Memory B cell (primary cell): ENCODE measurements around the gene SUMO3.
A peak's percentile ranks its signal among the peaks of the same experiment; 100 is the strongest.

Experiments
- ATAC-seq: fragments of 150-1000 bp; cut with Tn5 transposase; 2 replicates; pipeline ENCODE4 v1.10.0; 2021; ENCODE audit warnings: low read depth, mild to moderate bottlenecking, moderate library complexity
- DNase-seq, 2 donors: peaks; one replicate each; pipeline ENCODE4 v3.0.0; 2022; ENCODE audit warnings: low spot score in 2 of 2
- H3K27ac Mint-ChIP-seq: one replicate; pipeline ENCODE4 v1.8.0; 2022; ENCODE audit warnings: mild to moderate bottlenecking, moderate library complexity, mixed read lengths
- H3K27me3 Mint-ChIP-seq: one replicate; pipeline ENCODE4 v1.8.0; 2022; ENCODE audit warnings: mixed read lengths
- H3K36me3 Mint-ChIP-seq: one replicate; pipeline ENCODE4 v1.8.0; 2022; ENCODE audit warnings: mild to moderate bottlenecking, mixed read lengths
- H3K4me1 Mint-ChIP-seq: one replicate; pipeline ENCODE4 v1.8.0; 2022; ENCODE audit warnings: mixed read lengths
- H3K4me3 Mint-ChIP-seq: one replicate; pipeline ENCODE4 v1.8.0; 2022; ENCODE audit warnings: mild to moderate bottlenecking, moderate library complexity, mixed read lengths
- H3K9me3 Mint-ChIP-seq: one replicate; pipeline ENCODE4 v1.8.0; 2022; ENCODE audit warnings: mixed read lengths

SUMO3 gene

GRCh38 chr21:44793592-44794374 is 24.1 kb downstream of the SUMO3 start:
- peaks cover 28% of the 10 kb centered on the region for H3K4me1 Mint-ChIP-seq
- DNase-seq: no peak
- ATAC-seq: no peak
- H3K4me3 Mint-ChIP-seq: no peak overlapping the region
- no peaks in the 10 kb centered on the region for H3K27me3 Mint-ChIP-seq
- H3K36me3 Mint-ChIP-seq: peaks cover 19% of the 10 kb centered on the region
- no peak overlapping the region for H3K27ac Mint-ChIP-seq
- no peaks in the 10 kb centered on the region for H3K9me3 Mint-ChIP-seq

- peaks cover 16% of the 10 kb centered on the region for H3K36me3 Mint-ChIP-seq
- DNase-seq: peak; percentile 39 to 56
- H3K9me3 Mint-ChIP-seq: no peaks in the 10 kb centered on the region
- H3K27me3 Mint-ChIP-seq: no peaks in the 10 kb centered on the region
- H3K4me1 Mint-ChIP-seq: peaks cover 25% of the 10 kb centered on the region
- H3K27ac Mint-ChIP-seq: peak overlapping the region; percentile 20
- no peak overlapping the region for H3K4me3 Mint-ChIP-seq
- peak; percentile 70 for ATAC-seq
These were observed 24.9 kb downstream of the SUMO3 start for GRCh38 chr21:44792702-44793591.

- DNase-seq (no peak), ATAC-seq (no peak)
- Mint-ChIP-seq H3K27ac (no peak overlapping the region), H3K36me3 (peaks cover 15% of the 10 kb centered on the region), H3K9me3 (no peaks in the 10 kb centered on the region), H3K4me1 (peaks cover 25% of the 10 kb centered on the region), H3K4me3 (no peak overlapping the region), H3K27me3 (no peaks in the 10 kb centered on the region)
These were observed 25.9 kb downstream of the SUMO3 start for GRCh38 chr21:44791993-44792392.

- peaks cover 21% of the 10 kb centered on the region for H3K4me1 Mint-ChIP-seq
These were observed 26.6 kb downstream of the SUMO3 start for GRCh38 chr21:44791246-44791645.

GRCh38 chr21:44790368-44790767 is 27.5 kb downstream of the SUMO3 start:
- no peaks in the 10 kb centered on the region for H3K27me3 Mint-ChIP-seq
- H3K27ac Mint-ChIP-seq: peak overlapping the region; percentile 80
- peak; percentile 63 for ATAC-seq
- peaks cover 25% of the 10 kb centered on the region for H3K4me1 Mint-ChIP-seq
- H3K4me3 Mint-ChIP-seq: no peak overlapping the region
- no peak for DNase-seq
- H3K36me3 Mint-ChIP-seq: peaks cover 14% of the 10 kb centered on the region
- H3K9me3 Mint-ChIP-seq: no peaks in the 10 kb centered on the region

More at GRCh38 chr21:44791246-44791645, 26.6 kb downstream of the SUMO3 start:
- DNase-seq (no peak), ATAC-seq (no peak)
- H3K9me3 Mint-ChIP-seq: no peaks in the 10 kb centered on the region
- no peak overlapping the region for H3K4me3 Mint-ChIP-seq
- peaks cover 11% of the 10 kb centered on the region for H3K36me3 Mint-ChIP-seq
- no peaks in the 10 kb centered on the region for H3K27me3 Mint-ChIP-seq
- no peak overlapping the region for H3K27ac Mint-ChIP-seq

GRCh38 chr21:44789880-44790279 is 28.0 kb downstream of the SUMO3 start:
- H3K36me3 Mint-ChIP-seq: peaks cover 17% of the 10 kb centered on the region
- H3K9me3 Mint-ChIP-seq: no peaks in the 10 kb centered on the region
- H3K27me3 Mint-ChIP-seq: no peaks in the 10 kb centered on the region
- H3K4me3 Mint-ChIP-seq: no peak overlapping the region
- H3K27ac Mint-ChIP-seq: peak overlapping the region; percentile 80
- ATAC-seq (peak; percentile 72), DNase-seq (no peak)
- H3K4me1 Mint-ChIP-seq: peaks cover 28% of the 10 kb centered on the region

- Mint-ChIP-seq H3K36me3 (peaks cover 21% of the 10 kb centered on the region), H3K27ac (peak overlapping the region; percentile 67), H3K4me3 (no peak overlapping the region), H3K9me3 (no peaks in the 10 kb centered on the region), H3K27me3 (no peaks in the 10 kb centered on the region), H3K4me1 (peaks cover 28% of the 10 kb centered on the region)
- ATAC-seq (no peak), DNase-seq (no peak)
These were observed 32.1 kb downstream of the SUMO3 start for GRCh38 chr21:44785620-44786335.

- DNase-seq: no peak
- no peak overlapping the region for H3K4me3 Mint-ChIP-seq
- no peak overlapping the region for H3K27ac Mint-ChIP-seq
- ATAC-seq: no peak
- H3K36me3 Mint-ChIP-seq: peaks cover 18% of the 10 kb centered on the region
- H3K27me3 Mint-ChIP-seq: no peaks in the 10 kb centered on the region
- peaks cover 18% of the 10 kb centered on the region for H3K4me1 Mint-ChIP-seq
- H3K9me3 Mint-ChIP-seq: no peaks in the 10 kb centered on the region
These were observed 33.1 kb downstream of the SUMO3 start for GRCh38 chr21:44784810-44785209.

- Mint-ChIP-seq H3K9me3 (no peaks in the 10 kb centered on the region), H3K36me3 (peaks cover 23% of the 10 kb centered on the region), H3K4me1 (peaks cover 17% of the 10 kb centered on the region), H3K4me3 (no peak overlapping the region), H3K27ac (no peak overlapping the region), H3K27me3 (no peaks in the 10 kb centered on the region)
- no peak for ATAC-seq
- no peak for DNase-seq
These were observed 34.7 kb downstream of the SUMO3 start for GRCh38 chr21:44783020-44783696.

GRCh38 chr21:44780767-44781459 is 36.9 kb downstream of the SUMO3 start:
- Mint-ChIP-seq H3K9me3 (no peaks in the 10 kb centered on the region), H3K27ac (no peak overlapping the region), H3K4me3 (no peak overlapping the region), H3K27me3 (no peaks in the 10 kb centered on the region), H3K36me3 (peaks cover 25% of the 10 kb centered on the region), H3K4me1 (peaks cover 14% of the 10 kb centered on the region)
- no peak for DNase-seq
- ATAC-seq: no peak

GRCh38 chr21:44780137-44780502 is 37.7 kb downstream of the SUMO3 start:
- DNase-seq (no peak), ATAC-seq (no peak)
- H3K9me3 Mint-ChIP-seq: no peaks in the 10 kb centered on the region
- H3K27me3 Mint-ChIP-seq: no peaks in the 10 kb centered on the region
- H3K36me3 Mint-ChIP-seq: peaks cover 22% of the 10 kb centered on the region
- H3K4me3 Mint-ChIP-seq: no peak overlapping the region
- peaks cover 11% of the 10 kb centered on the region for H3K4me1 Mint-ChIP-seq
- no peak overlapping the region for H3K27ac Mint-ChIP-seq

- Mint-ChIP-seq H3K4me3 (no peak overlapping the region), H3K36me3 (peaks cover 28% of the 10 kb centered on the region), H3K27me3 (no peaks in the 10 kb centered on the region), H3K27ac (no peak overlapping the region), H3K9me3 (no peaks in the 10 kb centered on the region), H3K4me1 (peaks cover 11% of the 10 kb centered on the region)
- DNase-seq (no peak), ATAC-seq (no peak)
These were observed 38.3 kb downstream of the SUMO3 start for GRCh38 chr21:44779417-44780136.
